HG03095 (cell line): ENCODE data around the gene PHC1.
A peak's percentile ranks its signal among the peaks of the same experiment; 100 is the strongest.

Experiments used
- ATAC-seq: cut with Tn5 transposase; IDR thresholded peaks from one replicate; pipeline ENCODE4 v1.9.1; 2021; ENCODE audit warnings: moderate library complexity; ENCODE audit not compliant: unreplicated experiment

Gene PHC1

GRCh38 chr12:8949342-8950220 is 35.3 kb downstream of the PHC1 start, which contains the start of gene M6PR:
M6PR (minus strand) TSS chr12:8949645; CDS start chr12:8946404, 3,241 bp downstream.
- peak; percentile 82 for ATAC-seq

DNA sequence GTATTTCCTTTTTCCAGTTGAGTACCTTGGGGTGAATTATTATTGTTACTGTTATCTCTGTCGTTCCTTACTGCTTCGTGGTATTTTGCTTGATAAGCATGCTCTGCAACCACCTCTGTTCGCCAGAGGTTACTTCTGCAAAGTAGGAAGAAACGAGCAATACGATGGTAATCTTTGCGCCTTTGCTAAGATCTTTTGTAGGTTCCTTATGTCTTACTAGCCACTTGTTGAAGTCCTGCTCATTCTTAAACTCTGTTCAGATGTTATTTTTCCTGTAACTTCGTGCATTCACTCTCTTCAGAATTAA is 35.9 kb downstream of the PHC1 start:
- ATAC-seq = peak; percentile 12

DNA sequence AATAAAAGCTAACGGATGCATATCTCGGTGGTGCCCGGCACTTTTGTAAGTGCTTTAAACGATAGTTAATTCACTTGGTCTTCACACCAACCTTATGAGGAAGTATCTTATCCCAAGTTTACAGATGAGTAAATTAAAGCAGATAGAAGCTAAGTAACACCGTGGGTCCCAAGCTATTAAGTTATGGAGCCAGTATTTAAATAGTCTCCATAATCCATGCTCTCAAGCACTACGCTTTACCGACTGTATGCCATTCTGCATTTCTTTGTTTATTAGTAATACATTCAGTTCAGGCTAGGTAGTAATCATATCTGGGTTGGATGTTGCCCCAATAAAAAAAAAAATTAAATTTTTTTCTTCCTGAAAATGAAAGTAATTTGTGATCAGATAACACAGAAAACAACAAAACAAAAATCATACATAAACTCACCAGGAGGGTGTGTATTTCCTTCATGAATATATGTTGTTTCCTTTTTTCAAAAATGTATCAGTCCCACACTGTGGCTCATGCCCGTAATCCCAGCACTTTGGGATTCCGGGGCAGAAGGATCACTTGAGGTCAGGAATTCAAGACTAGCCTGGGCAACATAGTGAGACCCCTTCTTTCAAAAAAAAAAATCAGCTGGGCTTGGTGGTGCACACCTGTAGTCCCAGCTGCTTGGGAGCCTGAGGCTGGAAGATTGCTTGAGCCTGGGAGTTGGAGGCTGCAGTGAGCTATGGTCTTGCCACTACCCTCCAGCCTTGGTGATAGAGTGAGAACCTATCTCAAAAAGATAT is 36.6 kb downstream of the PHC1 start:
- no peak for ATAC-seq

GRCh38 chr12:8951744-8952143 is 37.4 kb downstream of the PHC1 start:
- ATAC-seq = no peak

- ATAC-seq = no peak
These were observed 39.6 kb downstream of the PHC1 start for GRCh38 chr12:8953773-8954402.

DNA sequence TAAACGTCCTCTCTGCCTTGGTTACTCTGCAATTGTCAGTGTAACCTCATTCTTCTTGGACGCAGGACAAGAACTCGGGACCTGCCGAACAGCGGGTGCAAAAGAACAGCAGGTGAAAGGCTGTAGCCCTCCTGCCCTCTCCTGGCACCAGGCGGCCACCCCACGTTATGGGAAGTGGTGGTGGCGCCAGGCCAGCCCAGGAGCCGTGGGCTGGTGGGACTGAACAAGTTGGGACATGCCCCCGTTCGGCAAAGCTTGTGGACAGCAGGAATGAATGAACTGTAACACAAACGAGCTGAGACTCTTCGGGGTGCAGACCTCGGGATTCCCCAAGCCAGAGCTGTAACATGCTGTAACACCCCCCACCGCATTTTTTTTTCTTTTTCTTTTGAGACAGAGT is 41.8 kb downstream of the PHC1 start:
- ATAC-seq = no peak

GRCh38 chr12:8956772-8957171 is 42.5 kb downstream of the PHC1 start:
- ATAC-seq = no peak

DNA sequence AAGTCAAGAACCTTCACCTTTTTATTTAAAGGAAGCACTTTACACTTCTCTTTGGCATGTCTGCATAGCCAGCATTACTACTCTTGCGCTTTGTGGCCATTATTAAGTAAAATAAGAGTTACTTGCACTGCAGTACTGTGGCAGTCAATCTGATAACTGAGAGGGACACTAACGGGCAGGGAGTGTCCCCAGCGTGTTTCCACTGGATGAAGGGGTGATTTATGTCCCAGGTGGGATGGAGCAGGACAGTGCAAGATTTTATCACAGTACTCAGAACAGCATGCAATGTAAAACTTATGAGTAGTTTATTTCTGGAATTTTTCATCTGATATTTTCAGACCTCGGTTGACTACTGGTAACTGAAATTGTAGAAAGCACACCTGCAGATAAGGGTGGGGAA is 43.3 kb downstream of the PHC1 start:
- ATAC-seq = no peak

DNA sequence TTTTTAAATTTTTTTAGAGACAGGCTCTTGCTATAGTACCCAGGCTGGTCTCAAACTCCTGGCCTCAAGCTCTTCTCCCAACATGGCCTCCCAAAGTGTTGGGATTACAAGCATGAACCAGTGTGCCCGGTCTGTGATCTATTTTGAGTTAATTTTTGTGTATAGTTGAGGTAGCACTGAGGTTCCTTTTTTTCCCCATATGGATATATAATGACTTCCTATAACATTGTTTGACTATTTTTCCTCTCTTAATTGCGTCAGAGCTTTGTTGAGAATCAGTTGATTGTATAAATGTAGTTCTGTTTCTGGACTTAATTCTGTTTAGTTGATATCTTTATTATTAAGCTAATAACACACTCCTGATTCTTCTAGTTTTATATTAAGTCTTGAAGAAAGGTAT is 43.8 kb downstream of the PHC1 start:
- no peak for ATAC-seq

- no peak for ATAC-seq
These were observed 45.9 kb downstream of the PHC1 start for GRCh38 chr12:8960176-8960575.

- no peak for ATAC-seq
These were observed 54.5 kb downstream of the PHC1 start for GRCh38 chr12:8968761-8969160.

DNA sequence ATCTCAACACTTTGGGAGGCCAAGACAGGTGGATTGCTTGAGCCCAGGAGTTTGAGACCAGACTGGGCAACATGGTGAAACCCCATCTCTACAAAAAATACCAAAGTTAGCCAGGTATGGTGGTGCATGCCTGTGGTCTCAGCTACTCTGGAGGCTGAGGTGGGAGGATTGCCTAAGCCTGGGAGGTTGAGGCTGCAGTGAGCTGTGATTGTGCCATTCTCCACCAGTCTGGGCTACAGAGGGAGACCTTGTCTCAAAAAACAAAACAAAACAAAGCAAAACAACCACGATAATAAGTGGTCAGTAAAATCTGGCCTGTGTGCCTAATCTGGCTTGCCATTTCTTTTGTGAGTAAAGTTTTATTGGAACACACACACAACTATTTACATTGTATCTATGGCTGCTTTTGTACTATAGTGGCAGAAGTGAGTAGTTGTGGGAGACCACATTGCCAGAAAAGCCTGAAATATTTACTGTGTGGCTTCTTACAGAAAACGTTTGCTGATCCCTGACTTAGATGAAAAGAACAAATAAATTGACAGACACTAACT is 55.6 kb downstream of the PHC1 start:
- ATAC-seq = no peak

GRCh38 chr12:8970432-8970831 is 56.1 kb downstream of the PHC1 start:
- no peak for ATAC-seq

GRCh38 chr12:8980137-8980536 is 65.8 kb downstream of the PHC1 start:
- no peak for ATAC-seq

DNA sequence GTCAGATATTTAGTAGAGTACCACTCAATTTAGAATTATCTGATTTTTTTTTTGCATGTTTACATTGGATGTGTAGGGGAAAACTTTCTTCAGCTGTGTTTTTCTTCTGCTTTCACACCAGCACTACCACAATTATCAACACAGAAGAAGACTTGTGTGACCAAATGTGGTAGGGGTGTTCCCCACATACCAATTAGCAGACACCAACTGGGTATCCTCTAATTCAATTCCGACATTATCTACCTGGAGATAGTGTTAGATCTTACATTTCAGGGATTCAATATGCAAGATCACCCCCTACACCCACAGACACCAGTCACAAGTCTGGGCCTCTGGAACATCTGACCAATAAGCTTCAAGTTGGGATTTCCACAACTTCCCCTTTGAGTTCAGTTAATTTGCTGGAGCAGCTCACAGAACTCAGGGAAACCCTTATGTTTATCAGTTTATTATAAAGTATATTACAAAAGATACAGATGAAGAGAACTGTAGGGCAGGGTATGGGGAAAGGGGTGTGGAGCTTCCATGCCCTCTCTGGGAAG is 71.0 kb downstream of the PHC1 start:
- no peak for ATAC-seq

GRCh38 chr12:8987163-8987562 is 72.9 kb downstream of the PHC1 start:
- no peak for ATAC-seq

DNA sequence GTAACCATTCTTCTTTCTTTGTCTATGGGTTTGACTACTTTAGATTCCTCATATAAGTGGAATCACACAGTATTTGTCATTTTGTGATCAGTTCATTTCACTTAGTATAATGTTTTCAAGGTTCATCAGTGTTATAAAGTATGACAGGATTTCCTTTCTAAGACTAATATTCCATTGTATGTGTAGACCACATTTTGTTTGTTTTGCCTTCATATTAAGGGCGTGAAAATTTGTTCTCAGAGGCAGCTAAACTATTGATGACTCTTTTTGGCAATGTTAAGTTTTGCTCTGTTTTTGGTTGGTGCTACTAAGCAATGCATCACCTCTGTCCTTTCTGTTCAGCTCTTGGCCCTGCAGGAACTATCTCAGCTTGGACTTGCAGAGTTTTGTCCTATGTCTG is 73.4 kb downstream of the PHC1 start:
- no peak for ATAC-seq

DNA sequence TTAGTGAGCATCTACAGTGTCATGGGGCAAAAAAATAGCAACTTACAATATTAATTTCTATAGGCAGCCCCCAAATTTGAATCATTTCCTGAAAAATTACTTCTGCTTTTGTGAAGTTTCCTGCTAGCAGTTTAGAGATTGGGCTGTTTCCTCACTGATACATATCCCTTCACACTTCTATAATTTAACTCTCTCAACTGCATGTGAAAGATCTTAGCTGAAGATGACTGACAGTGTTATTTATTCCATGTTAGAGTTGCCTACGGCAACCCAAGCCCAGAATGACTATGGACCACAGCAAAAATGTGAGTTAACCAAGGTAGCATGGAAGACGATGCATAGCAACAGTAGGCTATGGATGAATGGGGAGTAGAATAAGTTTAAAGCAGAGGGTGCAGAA is 75.1 kb downstream of the PHC1 start, which contains the start of gene KLRG1:
TSS of gene KLRG1 (plus strand) at position 134 of the 400 bp plus-strand sequence. CDS start at position 224, 90 bp downstream.
- no peak for ATAC-seq
